Measurements from ENCODE around the gene CNRIP1. TPM values are rescaled to one million over a fixed set of nuclear protein-coding genes. Genes with fewer than 3 reads are reported as not detected.
A peak's percentile ranks its signal among the peaks of the same experiment; 100 is the strongest.

Gene CNRIP1
- total RNA-seq, 1 donor from 2014 or later = 4.4 TPM

- TF ChIP-seq CTCF (IDR thresholded peaks at IDR 0.05; ENCODE audit: insufficient read depth, low read depth, low read length) (peak; percentile 84), EZH2 (IDR thresholded peaks at IDR 0.05; ENCODE audit: insufficient read depth, low read length) (no peak)
- FAIRE-seq = peak; percentile 59
- Mint-ChIP-seq H3K4me3 (ENCODE audit: unreplicated experiment) (no peak overlapping the region), H3K36me3 (ENCODE audit: low read depth, unreplicated experiment) (no peaks in the 10 kb centered on the region), H3K9me3 (ENCODE audit: unreplicated experiment) (no peaks in the 10 kb centered on the region), H3K4me1 (ENCODE audit: low read depth, unreplicated experiment) (peaks cover under 1% of the 10 kb centered on the region), H3K27ac (ENCODE audit: unreplicated experiment) (no peak overlapping the region), H3K27me3 (ENCODE audit: low read depth, unreplicated experiment) (no peaks in the 10 kb centered on the region)
- H3K79me2 ChIP-seq (ENCODE audit: insufficient read depth, low read length) = no peaks in the 10 kb centered on the region
- H3K4me3 ChIP-seq (ENCODE audit: insufficient read depth, low read depth, low read length) = no peak overlapping the region
- H3K27ac ChIP-seq (ENCODE audit: low read depth, low read length) = no peak overlapping the region
- no peak overlapping the region for H2AFZ ChIP-seq (ENCODE audit: low read depth, low read length)
- H3K4me2 ChIP-seq (ENCODE audit: low read length) = no peak overlapping the region
- no peaks in the 10 kb centered on the region for H4K20me1 ChIP-seq (ENCODE audit: insufficient read depth, low read length)
- H3K4me1 ChIP-seq (ENCODE audit: insufficient read depth, low read length) = no peaks in the 10 kb centered on the region
- no peaks in the 10 kb centered on the region for H3K36me3 ChIP-seq (ENCODE audit: insufficient read depth, low read length)
- peak; percentile 27 for DNase-seq (ENCODE audit: low read depth)
- H3K27me3 ChIP-seq (ENCODE audit: insufficient read depth, low read length) = no peaks in the 10 kb centered on the region
- H3K9ac ChIP-seq (ENCODE audit: low read length) = no peak overlapping the region
- no peaks in the 10 kb centered on the region for H3K9me3 ChIP-seq (ENCODE audit: insufficient read depth, low read depth, low read length)
These were observed 36.8 kb downstream of the CNRIP1 start for GRCh38 chr2:68282811-68283418.

- H2AFZ ChIP-seq (ENCODE audit: low read depth, low read length) = no peak overlapping the region
- no peak overlapping the region for H3K9ac ChIP-seq (ENCODE audit: low read length)
- Mint-ChIP-seq H3K4me3 (ENCODE audit: unreplicated experiment) (no peak overlapping the region), H3K36me3 (ENCODE audit: low read depth, unreplicated experiment) (no peaks in the 10 kb centered on the region), H3K27ac (ENCODE audit: unreplicated experiment) (no peak overlapping the region), H3K4me1 (ENCODE audit: low read depth, unreplicated experiment) (no peaks in the 10 kb centered on the region), H3K9me3 (ENCODE audit: unreplicated experiment) (no peaks in the 10 kb centered on the region), H3K27me3 (ENCODE audit: low read depth, unreplicated experiment) (no peaks in the 10 kb centered on the region)
- no peaks in the 10 kb centered on the region for H3K36me3 ChIP-seq (ENCODE audit: insufficient read depth, low read length)
- no peak for TF ChIP-seq CTCF (IDR thresholded peaks at IDR 0.05; ENCODE audit: insufficient read depth, low read depth, low read length)
- TF ChIP-seq EZH2 (IDR thresholded peaks at IDR 0.05; ENCODE audit: insufficient read depth, low read length) = no peak
- DNase-seq (ENCODE audit: low read depth) (no peak), FAIRE-seq (no peak)
- no peaks in the 10 kb centered on the region for H3K9me3 ChIP-seq (ENCODE audit: insufficient read depth, low read depth, low read length)
- no peaks in the 10 kb centered on the region for H4K20me1 ChIP-seq (ENCODE audit: insufficient read depth, low read length)
- H3K4me3 ChIP-seq (ENCODE audit: insufficient read depth, low read depth, low read length) = no peak overlapping the region
- H3K27me3 ChIP-seq (ENCODE audit: insufficient read depth, low read length) = no peaks in the 10 kb centered on the region
- no peaks in the 10 kb centered on the region for H3K79me2 ChIP-seq (ENCODE audit: insufficient read depth, low read length)
- no peak overlapping the region for H3K27ac ChIP-seq (ENCODE audit: low read depth, low read length)
- H3K4me1 ChIP-seq (ENCODE audit: insufficient read depth, low read length) = no peaks in the 10 kb centered on the region
- H3K4me2 ChIP-seq (ENCODE audit: low read length) = no peak overlapping the region
These were observed 39.0 kb downstream of the CNRIP1 start for GRCh38 chr2:68280796-68281195.

- FAIRE-seq = no peak
- H3K36me3 ChIP-seq (ENCODE audit: insufficient read depth, low read length) = no peaks in the 10 kb centered on the region
These were observed 39.4 kb downstream of the CNRIP1 start for GRCh38 chr2:68280348-68280747.

More at GRCh38 chr2:68280348-68280747, 39.4 kb downstream of the CNRIP1 start:
- DNase-seq (ENCODE audit: low read depth) = no peak
- Mint-ChIP-seq H3K4me3 (ENCODE audit: unreplicated experiment) (no peak overlapping the region), H3K9me3 (ENCODE audit: unreplicated experiment) (no peaks in the 10 kb centered on the region), H3K27ac (ENCODE audit: unreplicated experiment) (no peak overlapping the region), H3K27me3 (ENCODE audit: low read depth, unreplicated experiment) (no peaks in the 10 kb centered on the region), H3K4me1 (ENCODE audit: low read depth, unreplicated experiment) (no peaks in the 10 kb centered on the region), H3K36me3 (ENCODE audit: low read depth, unreplicated experiment) (no peaks in the 10 kb centered on the region)
- Histone ChIP-seq H3K4me3 (ENCODE audit: insufficient read depth, low read depth, low read length) (no peak overlapping the region), H3K9ac (ENCODE audit: low read length) (no peak overlapping the region), H3K9me3 (ENCODE audit: insufficient read depth, low read depth, low read length) (no peaks in the 10 kb centered on the region), H3K27ac (ENCODE audit: low read depth, low read length) (no peak overlapping the region), H3K4me1 (ENCODE audit: insufficient read depth, low read length) (no peaks in the 10 kb centered on the region), H3K27me3 (ENCODE audit: insufficient read depth, low read length) (no peaks in the 10 kb centered on the region), H3K79me2 (ENCODE audit: insufficient read depth, low read length) (no peaks in the 10 kb centered on the region), H3K4me2 (ENCODE audit: low read length) (no peak overlapping the region), H2AFZ (ENCODE audit: low read depth, low read length) (no peak overlapping the region), H4K20me1 (ENCODE audit: insufficient read depth, low read length) (no peaks in the 10 kb centered on the region)
- TF ChIP-seq CTCF (IDR thresholded peaks at IDR 0.05; ENCODE audit: insufficient read depth, low read depth, low read length) (no peak), EZH2 (IDR thresholded peaks at IDR 0.05; ENCODE audit: insufficient read depth, low read length) (no peak)
